GM23338 (cell line): ENCODE data around the gene PAXX. TPM values are rescaled to one million over a fixed set of nuclear protein-coding genes. Genes with fewer than 3 reads are reported as not detected.
A peak's percentile ranks its signal among the peaks of the same experiment; 100 is the strongest.

Experiments
- ATAC-seq: fragments of 200-7000 bp; cut with Tn5 transposase; 3 replicates; pipeline ENCODE4 v1.9.1; 2020
- DNase-seq: peaks from one replicate; pipeline ENCODE4 v3.0.0-alpha.2; 2015; ENCODE audit warnings: low spot score
- H2AFZ ChIP-seq: fragments of 200-600 bp; sonication (generic); 2 replicates; pipeline ENCODE4 v1.8.0; 2016; ENCODE audit warnings: antibody characterized with exemption, mild to moderate bottlenecking, moderate library complexity
- H3F3A ChIP-seq: fragments of 200-600 bp; sonication (generic); replicated peaks from 2 replicates; pipeline ENCODE4 v1.8.0; 2017; ENCODE audit warnings: antibody characterized with exemption, mixed run types, low read depth
- H3K27ac ChIP-seq: fragments of 200-600 bp; sonication (generic); 2 replicates; pipeline ENCODE4 v1.6.1; 2016; ENCODE audit warnings: low read depth
- H3K27me3 ChIP-seq: fragments of 200-600 bp; sonication (generic); 2 replicates; pipeline ENCODE4 v1.8.0; 2016; ENCODE audit warnings: mild to moderate bottlenecking, mixed run types, moderate library complexity; ENCODE audit not compliant: insufficient read depth
- H3K36me3 ChIP-seq: fragments of 200-600 bp; sonication (generic); 2 replicates; pipeline ENCODE4 v1.8.0; 2016; ENCODE audit warnings: mild to moderate bottlenecking; ENCODE audit not compliant: insufficient read depth
- H3K4me1 ChIP-seq: fragments of 200-600 bp; sonication (generic); 2 replicates; pipeline ENCODE4 v1.8.0; 2016; ENCODE audit warnings: mild to moderate bottlenecking, moderate library complexity; ENCODE audit not compliant: insufficient read depth
- H3K4me2 ChIP-seq: fragments of 200-600 bp; sonication (generic); 2 replicates; pipeline ENCODE4 v1.7.1; 2017; ENCODE audit warnings: mixed run types
- H3K4me3 ChIP-seq: fragments of 200-600 bp; sonication (generic); 2 replicates; pipeline ENCODE4 v1.6.1; 2016; ENCODE audit warnings: mixed run types
- H3K79me2 ChIP-seq: fragments of 200-600 bp; sonication (generic); replicated peaks from 2 replicates; pipeline ENCODE4 v1.8.0; 2017; ENCODE audit warnings: mild to moderate bottlenecking; ENCODE audit not compliant: insufficient read depth
- H3K9me2 ChIP-seq: fragments of 200-600 bp; sonication (generic); 2 replicates; pipeline ENCODE4 v1.8.0; 2017; ENCODE audit not compliant: insufficient read depth
- H4K20me1 ChIP-seq: fragments of 200-600 bp; sonication (generic); replicated peaks from 2 replicates; pipeline ENCODE4 v1.8.0; 2017; ENCODE audit warnings: mild to moderate bottlenecking; ENCODE audit not compliant: insufficient read depth
- H3K27ac Mint-ChIP-seq: 2 replicates; pipeline ENCODE4 v1.8.0; 2020; ENCODE audit warnings: inconsistent platforms, mild to moderate bottlenecking, moderate library complexity, mixed read lengths
- H3K27me3 Mint-ChIP-seq: 3 replicates; pipeline ENCODE4 v1.8.0; 2022; ENCODE audit warnings: low read depth, mild to moderate bottlenecking, moderate library complexity, mixed read lengths, inconsistent platforms; ENCODE audit not compliant: insufficient read depth, poor library complexity
- H3K36me3 Mint-ChIP-seq: 3 replicates; pipeline ENCODE4 v1.8.0; 2021; ENCODE audit warnings: low read depth, mild to moderate bottlenecking, inconsistent platforms, moderate library complexity, mixed read lengths
- H3K4me1 Mint-ChIP-seq: 3 replicates; pipeline ENCODE4 v1.8.0; 2020; ENCODE audit warnings: mild to moderate bottlenecking, inconsistent platforms, mixed read lengths
- H3K4me3 Mint-ChIP-seq: 3 replicates; pipeline ENCODE4 v1.8.0; 2021; ENCODE audit warnings: moderate library complexity, mild to moderate bottlenecking, inconsistent platforms, mixed read lengths
- H3K9me3 Mint-ChIP-seq: 3 replicates; pipeline ENCODE4 v1.8.0; 2020; ENCODE audit warnings: moderate library complexity, mild to moderate bottlenecking, inconsistent platforms, mixed read lengths
- CTCF ChIP-seq, 2 experiments: fragments of 200-600 bp in 1 of 2; sonication (generic) in 1 of 2; conservative IDR thresholded peaks; 2 replicates each; pipeline versions ENCODE4 v1.5.1 to v1.6.1; 2016 to 2017; ENCODE audit warnings: antibody characterized with exemption in 2 of 2, low read depth in 2 of 2, mild to moderate bottlenecking in 2 of 2, moderate library complexity in 1 of 2
- ETS1 ChIP-seq: IDR thresholded peaks from 2 replicates; pipeline ENCODE4 v1.6.1; 2016; ENCODE audit warnings: antibody characterized with exemption
- EZH2 ChIP-seq: fragments of 200-600 bp; sonication (generic); IDR thresholded peaks from one replicate; pipeline ENCODE4 v1.8.0; 2017; ENCODE audit warnings: antibody characterized with exemption, mild to moderate bottlenecking, low read depth; ENCODE audit not compliant: unreplicated experiment
- EZH2phosphoT487 ChIP-seq: fragments of 200-600 bp; sonication (generic); IDR thresholded peaks from one replicate; pipeline ENCODE4 v1.8.1; 2018; ENCODE audit warnings: antibody characterized with exemption; ENCODE audit not compliant: unreplicated experiment
- NANOG ChIP-seq: IDR thresholded peaks from 2 replicates; pipeline ENCODE4 v1.6.1; 2016; ENCODE audit warnings: antibody characterized with exemption, borderline replicate concordance
- POLR2AphosphoS5 ChIP-seq: IDR thresholded peaks from 2 replicates; pipeline ENCODE4 v1.6.1; 2016; ENCODE audit warnings: antibody characterized with exemption, low read depth
- REST ChIP-seq: IDR thresholded peaks from one replicate; pipeline ENCODE4 v1.6.1; 2018; ENCODE audit warnings: antibody characterized with exemption; ENCODE audit not compliant: unreplicated experiment
- STAT1 ChIP-seq: IDR thresholded peaks from one replicate; pipeline ENCODE4 v1.6.1; 2016; ENCODE audit warnings: antibody characterized with exemption; ENCODE audit not compliant: unreplicated experiment
- ZNF114 ChIP-seq: fragments of 250-450 bp; sonication (Bioruptor Pico); IDR thresholded peaks from 2 replicates; pipeline ENCODE4 v1.5.0; 2020; ENCODE audit warnings: mild to moderate bottlenecking, moderate library complexity
- ZNF462 ChIP-seq: fragments of 250-450 bp; sonication (Bioruptor Pico); IDR thresholded peaks from 2 replicates; pipeline ENCODE4 v1.5.0; 2020; ENCODE audit warnings: mild to moderate bottlenecking, moderate library complexity
- polyA plus RNA-seq: library from polyadenylated mRNA; unstranded; fragments of >200 nt; fragmentation: Nextera tagmentation; extraction: Ambion mirVana; gene quantifications from 2 replicates; pipeline ENCODE4 v1.2.1, GENCODE V29; 2016
- total RNA-seq: library from RNA; depleted of rRNA; stranded (reverse); fragments of >200 nt; shearing (Covaris generic); gene quantifications from 2 replicates; pipeline ENCODE4 v1.2.3, GENCODE V29; 2014

PAXX gene
- total and polyA plus RNA-seq, 2 experiments from 2014 or later: 71.5 to 86.0 TPM

GRCh38 chr9:137027369-137028262 lies 35.4 kb downstream of the PAXX start, which contains the start of gene ABCA2:
Gene ABCA2, minus strand, starts transcription at chr9:137028237. Its CDS starts 97 bp downstream, at chr9:137028140.
- H3K36me3 Mint-ChIP-seq: no peaks in the 10 kb centered on the region
- DNase-seq: peak; percentile 48
- Histone ChIP-seq H4K20me1 (no peaks in the 10 kb centered on the region), H3K9me2 (no peaks in the 10 kb centered on the region), H2AFZ (peak within 1 kb of the TSS; percentile 90), H3K4me2 (peak within 1 kb of the TSS; percentile 86), H3K27ac (no peak within 1 kb of the TSS), H3K4me1 (0 out of 2 replicates have a peak, but pooled peaks cover 3% of the 10 kb centered on the region), H3K79me2 (no peaks in the 10 kb centered on the region), H3K27me3 (peaks cover 21% of the 10 kb centered on the region), H3K36me3 (no peaks in the 10 kb centered on the region), H3K4me3 (peak within 1 kb of the TSS; percentile 75), H3F3A (0 out of 2 replicates have a peak, but pooled peaks cover 3% of the 10 kb centered on the region)
- H3K4me3 Mint-ChIP-seq: peak within 1 kb of the TSS; percentile 75
- no peaks in the 10 kb centered on the region for H3K9me3 Mint-ChIP-seq
- H3K4me1 Mint-ChIP-seq: no peaks in the 10 kb centered on the region; the same call in 2 of the 3 replicates
- H3K27me3 Mint-ChIP-seq: peaks cover 27% of the 10 kb centered on the region
- TF ChIP-seq REST (no peak), ZNF114 (CRISPR knock-in tag) (no peak), ZNF462 (no peak), POLR2AphosphoS5 (no peak), ETS1 (no peak), STAT1 (no peak), NANOG (no peak), EZH2 (no peak), EZH2phosphoT487 (no peak), CTCF (conservative IDR thresholded peaks at IDR 0.05; ENCODE audit: low read depth in 2 of 2) (no peak)
- peak; percentile 1; the same call in 1 of the 3 replicates for ATAC-seq
- no peak within 1 kb of the TSS for H3K27ac Mint-ChIP-seq
